ENCODE measurements around the gene NFKBIE.

DNA sequence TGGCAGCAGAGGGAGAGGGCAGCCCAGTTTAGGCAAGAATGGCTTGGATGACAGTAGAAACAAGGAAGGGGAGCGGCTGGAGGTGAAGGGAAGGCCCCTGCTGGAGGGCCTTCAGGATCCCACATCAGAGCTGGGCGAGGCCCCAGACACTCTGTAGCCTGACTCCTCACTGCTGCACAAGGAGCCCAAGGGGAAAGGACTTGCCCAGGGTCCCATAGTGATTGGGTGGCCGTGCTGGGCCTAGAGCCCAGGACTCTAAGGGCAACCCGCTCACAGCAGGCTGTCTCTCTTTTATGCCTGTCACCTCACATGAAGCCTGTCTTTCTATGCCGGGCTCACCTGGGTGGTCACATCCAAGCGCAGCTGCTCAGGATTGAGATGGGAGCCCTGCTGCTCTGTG, 38.5 kb upstream of the NFKBIE start:
- TF ChIP-seq POLR2AphosphoS5 (IDR thresholded peaks at IDR 0.05): no peak
- TF ChIP-seq, protein P1, sequence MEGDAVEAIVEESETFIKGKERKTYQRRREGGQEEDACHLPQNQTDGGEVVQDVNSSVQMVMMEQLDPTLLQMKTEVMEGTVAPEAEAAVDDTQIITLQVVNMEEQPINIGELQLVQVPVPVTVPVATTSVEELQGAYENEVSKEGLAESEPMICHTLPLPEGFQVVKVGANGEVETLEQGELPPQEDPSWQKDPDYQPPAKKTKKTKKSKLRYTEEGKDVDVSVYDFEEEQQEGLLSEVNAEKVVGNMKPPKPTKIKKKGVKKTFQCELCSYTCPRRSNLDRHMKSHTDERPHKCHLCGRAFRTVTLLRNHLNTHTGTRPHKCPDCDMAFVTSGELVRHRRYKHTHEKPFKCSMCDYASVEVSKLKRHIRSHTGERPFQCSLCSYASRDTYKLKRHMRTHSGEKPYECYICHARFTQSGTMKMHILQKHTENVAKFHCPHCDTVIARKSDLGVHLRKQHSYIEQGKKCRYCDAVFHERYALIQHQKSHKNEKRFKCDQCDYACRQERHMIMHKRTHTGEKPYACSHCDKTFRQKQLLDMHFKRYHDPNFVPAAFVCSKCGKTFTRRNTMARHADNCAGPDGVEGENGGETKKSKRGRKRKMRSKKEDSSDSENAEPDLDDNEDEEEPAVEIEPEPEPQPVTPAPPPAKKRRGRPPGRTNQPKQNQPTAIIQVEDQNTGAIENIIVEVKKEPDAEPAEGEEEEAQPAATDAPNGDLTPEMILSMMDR (IDR thresholded peaks at IDR 0.05): no peak
